Activated CD4-positive, CD25-positive, alpha-beta regulatory T cell (primary cell): ENCODE measurements around the gene ARFRP1.
A peak's percentile ranks its signal among the peaks of the same experiment; 100 is the strongest.
"Not testable (repeated sequence)": the region's sequence is repeated elsewhere in the genome, so short reads cannot be mapped to it uniquely, and the experiment has no call there.

Experiments
- DNase-seq, 4 experiments: peaks; one replicate each; lab custom pipeline; 2025; lab: John Stamatoyannopoulos, UW

ARFRP1 gene

DNA sequence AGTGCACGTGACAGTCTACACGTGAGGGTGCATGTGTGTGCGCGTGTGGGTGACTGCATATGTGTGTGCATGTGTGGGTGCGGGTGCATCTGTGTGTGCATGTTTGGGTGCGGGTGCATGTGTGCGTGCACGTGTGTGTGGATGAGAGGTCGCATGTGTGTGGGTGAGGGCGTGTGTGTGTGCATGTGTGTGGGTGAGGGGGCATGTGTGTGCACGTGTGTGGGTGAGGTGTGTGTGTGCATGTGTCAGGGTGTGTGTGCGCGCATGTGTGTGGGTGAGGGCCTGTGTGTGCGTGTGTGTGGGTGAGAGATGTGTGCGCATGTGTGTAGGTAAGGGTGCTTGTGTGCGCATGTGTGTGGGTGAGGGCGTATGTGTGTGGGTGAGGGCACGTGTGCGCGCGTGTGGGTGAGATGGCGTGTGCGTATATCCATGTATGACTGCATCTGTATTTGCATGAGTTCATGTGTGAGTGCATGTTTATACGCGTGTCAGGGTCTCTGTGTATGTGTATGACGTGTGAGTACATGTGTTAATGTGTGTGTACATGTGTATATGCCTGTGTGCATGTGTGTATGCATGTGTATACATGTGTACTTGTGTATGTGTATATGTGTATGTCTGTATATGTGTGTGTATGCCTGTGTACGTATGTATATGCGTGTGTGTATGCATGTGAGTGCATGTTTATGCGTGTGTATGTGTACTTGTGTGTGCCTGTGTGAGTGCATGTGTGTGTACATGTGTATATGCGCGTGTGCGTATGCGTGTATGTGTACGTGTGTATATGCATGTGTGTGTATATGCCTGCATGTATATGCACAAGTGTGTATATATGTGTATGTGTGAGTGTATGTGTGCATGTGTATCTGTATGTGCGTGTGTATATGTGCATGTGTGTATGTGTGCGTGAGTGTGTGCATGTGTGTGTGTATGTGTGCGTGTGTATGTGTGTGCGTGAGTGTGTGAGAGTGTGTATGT is 24.6 kb upstream of the ARFRP1 start:
- no peak for DNase-seq

DNA sequence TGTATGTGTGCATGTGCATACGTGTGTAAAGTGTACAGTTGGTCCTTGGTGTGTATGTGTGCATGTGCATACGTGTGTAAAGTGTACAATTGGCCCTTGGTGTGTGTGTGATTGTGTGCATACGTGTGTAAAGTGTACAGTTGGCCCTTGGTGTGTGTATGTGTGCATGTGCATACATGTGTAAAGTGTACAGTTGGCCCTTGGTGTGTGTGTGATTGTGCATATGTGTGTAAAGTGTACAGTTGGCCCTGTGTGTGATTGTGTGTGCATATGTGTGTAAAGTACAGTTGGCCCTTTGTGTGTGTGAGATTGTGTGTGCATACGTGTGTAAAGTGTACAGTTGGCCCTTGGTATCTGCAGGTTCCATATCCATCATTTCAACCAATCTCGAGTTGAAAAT is 23.6 kb upstream of the ARFRP1 start:
- no peak for DNase-seq

DNA sequence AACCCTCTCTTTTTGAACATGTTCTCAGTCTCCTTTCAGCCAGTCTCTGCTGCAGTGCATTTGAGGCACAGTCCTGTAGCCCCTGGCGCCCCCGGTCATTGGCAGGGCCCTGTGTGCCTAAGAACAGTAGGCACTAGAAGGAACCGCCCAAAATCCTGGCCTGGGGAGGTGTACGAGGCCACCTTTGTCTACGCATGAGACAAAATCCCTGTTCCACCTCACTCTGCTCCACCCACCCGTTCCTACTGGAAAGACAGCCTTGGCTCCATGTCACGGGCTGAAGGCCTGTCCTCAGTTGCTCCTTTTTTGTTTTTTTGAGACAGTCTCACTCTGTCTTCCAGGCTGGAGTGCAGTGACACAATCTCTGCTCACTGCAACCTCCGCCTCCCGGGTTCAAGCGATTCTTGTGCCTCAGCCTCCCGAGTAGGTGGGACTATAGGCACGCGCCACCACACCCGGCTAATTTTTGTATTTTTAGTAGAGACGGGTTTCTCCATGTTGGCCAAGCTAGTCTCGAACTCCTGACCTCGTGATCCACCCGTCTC is 22.5 kb upstream of the ARFRP1 start:
- DNase-seq, result not testable (repeated sequence)

GRCh38 chr20:63722967-63723622 is 15.3 kb upstream of the ARFRP1 start:
- DNase-seq, result not testable (repeated sequence)

- no peak for DNase-seq
Measured at GRCh38 chr20:63718996-63719395, 11.2 kb upstream of the ARFRP1 start.

DNA sequence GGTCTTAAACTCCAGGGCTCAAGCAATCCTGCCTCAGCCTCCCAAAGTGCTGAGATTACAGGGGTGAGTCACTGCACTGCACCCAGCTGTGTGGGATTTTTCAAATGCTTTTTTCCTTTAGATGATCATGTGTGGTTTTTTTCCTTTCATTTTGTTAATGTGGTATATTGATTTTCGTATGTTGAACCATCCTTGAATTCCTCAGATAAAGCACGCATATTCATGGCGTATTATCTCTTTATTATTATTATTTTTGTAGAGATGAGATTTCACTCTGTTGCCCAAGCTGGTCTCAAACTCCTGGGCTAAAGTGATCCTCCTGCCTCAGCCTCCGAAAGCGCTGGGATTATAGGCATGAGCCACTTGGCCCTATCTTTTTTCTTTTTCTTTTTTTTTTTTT is 7.1 kb upstream of the ARFRP1 start:
- DNase-seq, result no peak

DNA sequence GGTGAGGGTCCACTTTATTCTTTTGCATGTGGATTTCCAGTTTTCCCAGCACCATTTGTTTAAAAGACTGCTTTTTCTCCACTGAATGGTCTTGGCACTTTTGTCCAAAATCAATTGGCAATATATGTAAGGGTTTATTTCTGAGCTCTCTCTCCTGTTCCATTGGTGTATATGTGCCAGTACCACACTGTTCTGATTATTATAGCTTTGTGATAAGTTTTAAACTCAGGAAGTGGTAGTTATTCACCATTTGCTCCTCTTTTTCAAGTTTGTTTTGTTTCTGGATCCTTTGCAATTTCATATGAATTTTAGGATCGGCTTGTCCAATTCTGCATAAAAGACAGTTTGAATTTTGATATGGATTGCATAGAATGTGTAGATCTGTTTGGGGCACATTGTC is 4.4 kb upstream of the ARFRP1 start:
- DNase-seq, result no peak

GRCh38 chr20:63711085-63711645 is 3.4 kb upstream of the ARFRP1 start:
- DNase-seq, result no peak

- no peak for DNase-seq
Measured at GRCh38 chr20:63709149-63709527, 1.4 kb upstream of the ARFRP1 start.

- DNase-seq, result no peak
Measured at GRCh38 chr20:63708301-63709148, 749 bp upstream of the ARFRP1 start.

- peak in 2 of 4 experiments; percentile 45 to 54 for DNase-seq
Measured at GRCh38 chr20:63706852-63707557, 771 bp downstream of the ARFRP1 start.

- no peak for DNase-seq
Measured at GRCh38 chr20:63706027-63706695, 1.6 kb downstream of the ARFRP1 start.

- DNase-seq, result no peak
Measured at GRCh38 chr20:63705232-63706026, 2.3 kb downstream of the ARFRP1 start.

DNA sequence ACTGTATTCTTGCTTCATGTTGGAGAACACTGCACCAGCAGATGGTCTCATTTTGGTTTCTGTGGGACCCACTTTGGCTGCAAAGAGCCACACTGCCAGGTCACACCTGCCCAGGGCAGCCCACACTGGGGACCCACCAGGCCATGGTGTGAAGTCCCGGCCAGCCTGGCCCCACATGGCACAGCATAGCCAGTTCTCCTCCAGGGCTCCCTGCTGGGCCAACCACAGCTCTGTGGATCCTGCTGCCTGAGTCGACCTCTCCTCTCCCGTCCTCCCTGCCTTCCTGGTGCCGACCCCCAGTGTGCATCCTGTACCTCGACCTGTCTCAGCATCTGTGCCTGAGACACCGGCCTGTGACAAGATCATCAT is 3.0 kb downstream of the ARFRP1 start:
- DNase-seq, result no peak

- DNase-seq, result no peak
Measured at GRCh38 chr20:63703976-63704748, 3.6 kb downstream of the ARFRP1 start.

- no peak for DNase-seq
Measured at GRCh38 chr20:63703471-63703975, 4.3 kb downstream of the ARFRP1 start.

DNA sequence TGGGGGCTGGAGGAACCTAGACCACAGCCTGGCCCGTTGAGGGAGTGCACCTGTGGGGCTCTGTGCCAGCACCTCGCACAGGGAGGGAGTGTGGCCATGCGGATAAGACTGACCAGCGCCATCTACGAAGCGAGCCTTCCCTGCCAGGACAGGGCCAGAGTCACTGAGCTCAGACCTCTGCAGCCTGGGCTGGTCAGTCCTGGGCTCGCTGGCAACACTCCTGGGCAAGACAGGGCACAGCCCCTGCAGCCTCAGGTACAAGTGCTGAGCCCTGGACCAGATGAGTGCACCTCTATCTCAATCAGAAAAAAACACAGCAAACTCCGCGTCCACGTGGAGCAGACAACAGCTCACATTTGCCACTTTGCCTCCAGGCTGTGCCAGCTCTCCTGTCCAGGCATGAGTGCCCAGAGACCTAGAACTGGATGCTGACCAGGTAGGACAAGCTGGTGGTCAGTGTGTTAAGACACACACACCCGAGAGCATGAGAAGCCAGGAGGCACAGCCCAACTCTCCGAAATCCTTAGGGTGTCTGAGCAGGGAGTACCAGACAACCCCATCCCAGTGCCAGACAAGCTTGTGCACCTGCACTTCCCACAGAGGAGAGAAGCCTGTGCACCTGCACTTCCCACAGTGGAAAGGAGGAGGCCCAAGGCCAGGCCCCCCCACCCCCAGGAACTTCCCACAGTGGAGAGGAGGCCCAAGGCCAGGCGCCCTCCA is 4.9 kb downstream of the ARFRP1 start:
- no peak for DNase-seq

- DNase-seq, result no peak
Measured at GRCh38 chr20:63702036-63702665, 5.6 kb downstream of the ARFRP1 start.
